CD4-positive, alpha-beta T cell treated with Interleukin-4 for 1 hour (primary cell): ENCODE measurements around the gene NTF3.

Experiments used
- DNase-seq, 2 donors: peaks; one replicate each; pipeline ENCODE4 v3.0.0-alpha.2; 2020 to 2022

The NTF3 gene

GRCh38 chr12:5489760-5490406 is 58.0 kb downstream of the NTF3 start:
- no peak for DNase-seq

- DNase-seq = no peak
Observed at GRCh38 chr12:5492562-5492961, 60.7 kb downstream of the NTF3 start.

- no peak for DNase-seq
Observed at GRCh38 chr12:5493018-5493417, 61.1 kb downstream of the NTF3 start.

- DNase-seq = no peak
Observed at GRCh38 chr12:5494343-5494742, 62.4 kb downstream of the NTF3 start.

- DNase-seq = no peak
Observed at GRCh38 chr12:5497329-5498053, 65.6 kb downstream of the NTF3 start.

- DNase-seq = no peak
Observed at GRCh38 chr12:5498076-5498475, 66.2 kb downstream of the NTF3 start.

GRCh38 chr12:5498806-5499205 is 66.9 kb downstream of the NTF3 start:
- DNase-seq = no peak

GRCh38 chr12:5499566-5500330 is 67.8 kb downstream of the NTF3 start:
- no peak for DNase-seq

- no peak for DNase-seq
Observed at GRCh38 chr12:5500331-5500659, 68.4 kb downstream of the NTF3 start.

- no peak for DNase-seq
Observed at GRCh38 chr12:5503774-5504173, 71.9 kb downstream of the NTF3 start.

- no peak for DNase-seq
Observed at GRCh38 chr12:5505116-5505515, 73.2 kb downstream of the NTF3 start.

- DNase-seq = no peak
Observed at GRCh38 chr12:5505751-5506150, 73.8 kb downstream of the NTF3 start.

GRCh38 chr12:5506295-5506694 is 74.4 kb downstream of the NTF3 start:
- DNase-seq = no peak

GRCh38 chr12:5506821-5507231 is 74.9 kb downstream of the NTF3 start:
- no peak for DNase-seq

- DNase-seq = no peak
Observed at GRCh38 chr12:5507401-5507935, 75.6 kb downstream of the NTF3 start.

- no peak for DNase-seq
Observed at GRCh38 chr12:5507944-5508343, 76.0 kb downstream of the NTF3 start.

- DNase-seq = no peak
Observed at GRCh38 chr12:5509102-5509501, 77.2 kb downstream of the NTF3 start.

GRCh38 chr12:5509557-5509956 is 77.6 kb downstream of the NTF3 start:
- no peak for DNase-seq

- no peak for DNase-seq
Observed at GRCh38 chr12:5510251-5510805, 78.4 kb downstream of the NTF3 start.

- DNase-seq = no peak
Observed at GRCh38 chr12:5511256-5511643, 79.3 kb downstream of the NTF3 start.

- DNase-seq = no peak
Observed at GRCh38 chr12:5511644-5512600, 80.0 kb downstream of the NTF3 start.

GRCh38 chr12:5512601-5512970 is 80.7 kb downstream of the NTF3 start:
- DNase-seq = no peak
